ENCODE data around the gene BPTF.

The BPTF gene

DNA sequence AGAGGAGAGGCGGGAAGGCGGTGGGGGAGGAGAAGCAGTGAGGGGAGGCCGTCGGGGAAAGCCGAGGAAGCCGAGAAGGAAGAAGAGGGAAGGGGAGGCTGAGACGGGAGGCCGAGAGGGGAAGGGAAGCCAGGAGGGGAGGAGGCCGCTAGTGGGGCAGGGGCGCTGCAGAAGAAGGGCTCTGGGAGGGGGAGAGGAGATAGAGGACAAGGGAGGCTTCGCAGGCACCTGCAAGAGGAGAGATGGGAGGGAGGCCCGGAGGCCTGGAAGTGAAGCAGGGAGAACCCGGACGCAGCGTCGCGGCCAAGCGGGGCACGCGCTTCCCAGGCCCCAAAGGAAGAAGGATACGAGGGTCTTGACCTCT is 168.7 kb downstream of the BPTF start (continued):
- TF ChIP-seq, protein P1, sequence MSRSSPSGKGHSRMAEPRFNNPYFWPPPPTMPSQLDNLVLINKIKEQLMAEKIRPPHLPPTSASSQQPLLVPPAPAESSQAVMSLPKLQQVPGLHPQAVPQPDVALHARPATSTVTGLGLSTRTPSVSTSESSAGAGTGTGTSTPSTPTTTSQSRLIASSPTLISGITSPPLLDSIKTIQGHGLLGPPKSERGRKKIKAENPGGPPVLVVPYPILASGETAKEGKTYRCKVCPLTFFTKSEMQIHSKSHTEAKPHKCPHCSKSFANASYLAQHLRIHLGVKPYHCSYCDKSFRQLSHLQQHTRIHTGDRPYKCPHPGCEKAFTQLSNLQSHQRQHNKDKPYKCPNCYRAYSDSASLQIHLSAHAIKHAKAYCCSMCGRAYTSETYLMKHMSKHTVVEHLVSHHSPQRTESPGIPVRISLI (tag by site-specific recombination; IDR thresholded peaks at IDR 0.05), result no peak
- TF ChIP-seq, protein P2, sequence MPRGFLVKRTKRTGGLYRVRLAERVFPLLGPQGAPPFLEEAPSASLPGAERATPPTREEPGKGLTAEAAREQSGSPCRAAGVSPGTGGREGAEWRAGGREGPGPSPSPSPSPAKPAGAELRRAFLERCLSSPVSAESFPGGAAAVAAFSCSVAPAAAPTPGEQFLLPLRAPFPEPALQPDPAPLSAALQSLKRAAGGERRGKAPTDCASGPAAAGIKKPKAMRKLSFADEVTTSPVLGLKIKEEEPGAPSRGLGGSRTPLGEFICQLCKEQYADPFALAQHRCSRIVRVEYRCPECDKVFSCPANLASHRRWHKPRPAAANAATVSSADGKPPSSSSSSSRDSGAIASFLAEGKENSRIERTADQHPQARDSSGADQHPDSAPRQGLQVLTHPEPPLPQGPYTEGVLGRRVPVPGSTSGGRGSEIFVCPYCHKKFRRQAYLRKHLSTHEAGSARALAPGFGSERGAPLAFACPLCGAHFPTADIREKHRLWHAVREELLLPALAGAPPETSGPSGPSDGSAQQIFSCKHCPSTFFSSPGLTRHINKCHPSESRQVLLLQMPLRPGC (tag by site-specific recombination; IDR thresholded peaks at IDR 0.05), result peak; percentile 79; the same call in 1 of the 2 replicates
- TF ChIP-seq ZNF529 (tag by site-specific recombination; IDR thresholded peaks at IDR 0.05; ENCODE audit: insufficient replicate concordance) (no peak), HOXC10 (CRISPR knock-in tag; IDR thresholded peaks at IDR 0.05) (no peak), ZNF394 (tag by site-specific recombination; IDR thresholded peaks at IDR 0.05; ENCODE audit: borderline replicate concordance) (peak; percentile 77; the same call in 1 of the 2 replicates), SP7 (tag by site-specific recombination; IDR thresholded peaks at IDR 0.05) (peak; percentile 88), ZNF292 (tag by site-specific recombination; IDR thresholded peaks at IDR 0.05; ENCODE audit: borderline replicate concordance, low read depth) (no peak), ZNF558 (tag by site-specific recombination; IDR thresholded peaks at IDR 0.05) (no peak), OSR2 (tag by site-specific recombination; IDR thresholded peaks at IDR 0.05) (no peak), ZNF626 (tag by site-specific recombination; IDR thresholded peaks at IDR 0.05) (no peak), ZNF133 (tag by site-specific recombination; IDR thresholded peaks at IDR 0.05) (no peak), KLF10 (tag by site-specific recombination; IDR thresholded peaks at IDR 0.05) (no peak), ZNF426 (tag by site-specific recombination; IDR thresholded peaks at IDR 0.05) (no peak), ZNF391 (tag by site-specific recombination; IDR thresholded peaks at IDR 0.05; ENCODE audit: borderline replicate concordance, low read depth) (peak; percentile 89; the same call in 1 of the 2 replicates), TCF7L2 (IDR thresholded peaks at IDR 0.05; ENCODE audit: borderline replicate concordance, low read depth, low read length) (no peak), ZNF175 (tag by site-specific recombination; IDR thresholded peaks at IDR 0.05) (no peak), BCL11B (tag by site-specific recombination; IDR thresholded peaks at IDR 0.05; ENCODE audit: low read depth) (peak; percentile 88)
- TF ChIP-seq, protein P3, sequence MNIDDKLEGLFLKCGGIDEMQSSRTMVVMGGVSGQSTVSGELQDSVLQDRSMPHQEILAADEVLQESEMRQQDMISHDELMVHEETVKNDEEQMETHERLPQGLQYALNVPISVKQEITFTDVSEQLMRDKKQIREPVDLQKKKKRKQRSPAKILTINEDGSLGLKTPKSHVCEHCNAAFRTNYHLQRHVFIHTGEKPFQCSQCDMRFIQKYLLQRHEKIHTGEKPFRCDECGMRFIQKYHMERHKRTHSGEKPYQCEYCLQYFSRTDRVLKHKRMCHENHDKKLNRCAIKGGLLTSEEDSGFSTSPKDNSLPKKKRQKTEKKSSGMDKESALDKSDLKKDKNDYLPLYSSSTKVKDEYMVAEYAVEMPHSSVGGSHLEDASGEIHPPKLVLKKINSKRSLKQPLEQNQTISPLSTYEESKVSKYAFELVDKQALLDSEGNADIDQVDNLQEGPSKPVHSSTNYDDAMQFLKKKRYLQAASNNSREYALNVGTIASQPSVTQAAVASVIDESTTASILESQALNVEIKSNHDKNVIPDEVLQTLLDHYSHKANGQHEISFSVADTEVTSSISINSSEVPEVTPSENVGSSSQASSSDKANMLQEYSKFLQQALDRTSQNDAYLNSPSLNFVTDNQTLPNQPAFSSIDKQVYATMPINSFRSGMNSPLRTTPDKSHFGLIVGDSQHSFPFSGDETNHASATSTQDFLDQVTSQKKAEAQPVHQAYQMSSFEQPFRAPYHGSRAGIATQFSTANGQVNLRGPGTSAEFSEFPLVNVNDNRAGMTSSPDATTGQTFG (tag by site-specific recombination; IDR thresholded peaks at IDR 0.05; ENCODE audit: borderline replicate concordance), result no peak
- TF ChIP-seq, protein P4, sequence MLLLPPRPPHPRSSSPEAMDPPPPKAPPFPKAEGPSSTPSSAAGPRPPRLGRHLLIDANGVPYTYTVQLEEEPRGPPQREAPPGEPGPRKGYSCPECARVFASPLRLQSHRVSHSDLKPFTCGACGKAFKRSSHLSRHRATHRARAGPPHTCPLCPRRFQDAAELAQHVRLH (tag by site-specific recombination; IDR thresholded peaks at IDR 0.05), result peak; percentile 91
- TF ChIP-seq, protein P5, sequence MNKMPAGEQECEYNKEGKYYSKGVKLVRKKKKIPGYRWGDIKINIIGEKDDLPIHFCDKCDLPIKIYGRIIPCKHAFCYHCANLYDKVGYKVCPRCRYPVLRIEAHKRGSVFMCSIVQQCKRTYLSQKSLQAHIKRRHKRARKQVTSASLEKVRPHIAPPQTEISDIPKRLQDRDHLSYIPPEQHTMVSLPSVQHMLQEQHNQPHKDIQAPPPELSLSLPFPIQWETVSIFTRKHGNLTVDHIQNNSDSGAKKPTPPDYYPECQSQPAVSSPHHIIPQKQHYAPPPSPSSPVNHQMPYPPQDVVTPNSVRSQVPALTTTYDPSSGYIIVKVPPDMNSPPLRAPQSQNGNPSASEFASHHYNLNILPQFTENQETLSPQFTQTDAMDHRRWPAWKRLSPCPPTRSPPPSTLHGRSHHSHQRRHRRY (tag by site-specific recombination; IDR thresholded peaks at IDR 0.05), result 0 out of 2 replicates have a peak, but pooled peaks have one; percentile 86
